GM04503 (cell line): ENCODE results near the gene AP5S1.
A peak's percentile ranks its signal among the peaks of the same experiment; 100 is the strongest.
"Not testable (repeated sequence)": the region's sequence is repeated elsewhere in the genome, so short reads cannot be mapped to it uniquely, and the experiment has no call there.

Experiments used
- DNase-seq: peaks from one replicate; pipeline ENCODE4 v3.0.0-alpha.2; 2012; ENCODE audit warnings: low read depth

The AP5S1 gene

GRCh38 chr20:3812975-3813847, 7.1 kb upstream of the AP5S1 start:
- DNase-seq = no peak

GRCh38 chr20:3813848-3814581, 6.3 kb upstream of the AP5S1 start:
- DNase-seq = no peak

GRCh38 chr20:3814928-3815495, 5.3 kb upstream of the AP5S1 start:
- DNase-seq = no peak

GRCh38 chr20:3815703-3816315, 4.5 kb upstream of the AP5S1 start:
- no peak for DNase-seq

- peak; percentile 39 for DNase-seq
Observed at GRCh38 chr20:3818155-3819151, 1.9 kb upstream of the AP5S1 start.

- DNase-seq = no peak
Observed at GRCh38 chr20:3819411-3820047, 818 bp upstream of the AP5S1 start.

- DNase-seq = no peak
Observed at GRCh38 chr20:3820901-3821727, 767 bp downstream of the AP5S1 start.

GRCh38 chr20:3821996-3822395, 1.6 kb downstream of the AP5S1 start:
- DNase-seq = no peak

- DNase-seq = no peak
Observed at GRCh38 chr20:3823881-3824280, 3.5 kb downstream of the AP5S1 start.

- no peak for DNase-seq
Observed at GRCh38 chr20:3825526-3825925, 5.2 kb downstream of the AP5S1 start.

- DNase-seq = no peak
Observed at GRCh38 chr20:3826420-3826819, 6.1 kb downstream of the AP5S1 start.

GRCh38 chr20:3828798-3829197, 8.5 kb downstream of the AP5S1 start:
- DNase-seq = peak; percentile 54

- DNase-seq = not testable (repeated sequence)
Observed at GRCh38 chr20:3829891-3830290, 9.5 kb downstream of the AP5S1 start.

GRCh38 chr20:3836132-3836531, 15.8 kb downstream of the AP5S1 start:
- no peak for DNase-seq

GRCh38 chr20:3839328-3839727, 19.0 kb downstream of the AP5S1 start:
- DNase-seq = no peak

GRCh38 chr20:3840201-3840600, 19.9 kb downstream of the AP5S1 start:
- not testable (repeated sequence) for DNase-seq

- DNase-seq = no peak
Observed at GRCh38 chr20:3842348-3842930, 22.1 kb downstream of the AP5S1 start.

- no peak for DNase-seq
Observed at GRCh38 chr20:3843490-3843889, 23.1 kb downstream of the AP5S1 start.

GRCh38 chr20:3843990-3844619, 23.8 kb downstream of the AP5S1 start:
- not testable (repeated sequence) for DNase-seq
